ENCODE results near the gene TMEM229B.

TMEM229B gene

GRCh38 chr14:67435603-67436002 lies 52.9 kb downstream of the TMEM229B start:
- TF ChIP-seq TAF1 (IDR thresholded peaks at IDR 0.05; ENCODE audit: low read depth, low read length) (no peak), POLR2AphosphoS5 (IDR thresholded peaks at IDR 0.05; ENCODE audit: low read depth, low read length) (no peak), POU2F2 (IDR thresholded peaks at IDR 0.05; ENCODE audit: low read depth, low read length) (no peak), POLR2A (IDR thresholded peaks at IDR 0.05; ENCODE audit: low read depth, low read length) (no peak), PAX5 (IDR thresholded peaks at IDR 0.05; ENCODE audit: insufficient read depth, low read length, severe bottlenecking) (no peak), SPI1 (IDR thresholded peaks at IDR 0.05; ENCODE audit: low read depth, low read length) (no peak)
- no peak for DNase-seq (ENCODE audit: insufficient read length, low spot score)
- FAIRE-seq: no peak

GRCh38 chr14:67432050-67432564 lies 56.4 kb downstream of the TMEM229B start:
- TF ChIP-seq SPI1 (IDR thresholded peaks at IDR 0.05; ENCODE audit: low read depth, low read length) (no peak), PAX5 (IDR thresholded peaks at IDR 0.05; ENCODE audit: insufficient read depth, low read length, severe bottlenecking) (no peak), POLR2AphosphoS5 (IDR thresholded peaks at IDR 0.05; ENCODE audit: low read depth, low read length) (no peak), POLR2A (IDR thresholded peaks at IDR 0.05; ENCODE audit: low read depth, low read length) (no peak), POU2F2 (IDR thresholded peaks at IDR 0.05; ENCODE audit: low read depth, low read length) (no peak), TAF1 (IDR thresholded peaks at IDR 0.05; ENCODE audit: low read depth, low read length) (no peak)
- DNase-seq (ENCODE audit: insufficient read length, low spot score): no peak
- no peak for FAIRE-seq

GRCh38 chr14:67429510-67430205 lies 58.9 kb downstream of the TMEM229B start:
- no peak for DNase-seq (ENCODE audit: insufficient read length, low spot score)
- FAIRE-seq: no peak

GRCh38 chr14:67428501-67429031 lies 60.0 kb downstream of the TMEM229B start:
- FAIRE-seq: no peak
- TF ChIP-seq POLR2A (IDR thresholded peaks at IDR 0.05; ENCODE audit: low read depth, low read length) (no peak), POU2F2 (IDR thresholded peaks at IDR 0.05; ENCODE audit: low read depth, low read length) (no peak), POLR2AphosphoS5 (IDR thresholded peaks at IDR 0.05; ENCODE audit: low read depth, low read length) (no peak), PAX5 (IDR thresholded peaks at IDR 0.05; ENCODE audit: insufficient read depth, low read length, severe bottlenecking) (no peak), SPI1 (IDR thresholded peaks at IDR 0.05; ENCODE audit: low read depth, low read length) (no peak), TAF1 (IDR thresholded peaks at IDR 0.05; ENCODE audit: low read depth, low read length) (no peak)
- no peak for DNase-seq (ENCODE audit: insufficient read length, low spot score)

More at GRCh38 chr14:67429510-67430205, 58.9 kb downstream of the TMEM229B start:
- no peak for TF ChIP-seq SPI1 (IDR thresholded peaks at IDR 0.05; ENCODE audit: low read depth, low read length)
- TF ChIP-seq PAX5 (IDR thresholded peaks at IDR 0.05; ENCODE audit: insufficient read depth, low read length, severe bottlenecking): no peak
- no peak for TF ChIP-seq POLR2A (IDR thresholded peaks at IDR 0.05; ENCODE audit: low read depth, low read length)
- no peak for TF ChIP-seq POLR2AphosphoS5 (IDR thresholded peaks at IDR 0.05; ENCODE audit: low read depth, low read length)
- no peak for TF ChIP-seq TAF1 (IDR thresholded peaks at IDR 0.05; ENCODE audit: low read depth, low read length)
- no peak for TF ChIP-seq POU2F2 (IDR thresholded peaks at IDR 0.05; ENCODE audit: low read depth, low read length)

- FAIRE-seq: peak; percentile 51
Measured at GRCh38 chr14:67426983-67427606, 61.4 kb downstream of the TMEM229B start.

GRCh38 chr14:67426161-67426560 lies 62.4 kb downstream of the TMEM229B start:
- DNase-seq (ENCODE audit: insufficient read length, low spot score) (no peak), FAIRE-seq (no peak)
- TF ChIP-seq SPI1 (IDR thresholded peaks at IDR 0.05; ENCODE audit: low read depth, low read length) (no peak), POU2F2 (IDR thresholded peaks at IDR 0.05; ENCODE audit: low read depth, low read length) (no peak), TAF1 (IDR thresholded peaks at IDR 0.05; ENCODE audit: low read depth, low read length) (no peak), POLR2AphosphoS5 (IDR thresholded peaks at IDR 0.05; ENCODE audit: low read depth, low read length) (no peak), PAX5 (IDR thresholded peaks at IDR 0.05; ENCODE audit: insufficient read depth, low read length, severe bottlenecking) (no peak), POLR2A (IDR thresholded peaks at IDR 0.05; ENCODE audit: low read depth, low read length) (no peak)

More at GRCh38 chr14:67426983-67427606, 61.4 kb downstream of the TMEM229B start:
- TF ChIP-seq POLR2A (IDR thresholded peaks at IDR 0.05; ENCODE audit: low read depth, low read length): no peak
- TF ChIP-seq SPI1 (IDR thresholded peaks at IDR 0.05; ENCODE audit: low read depth, low read length): no peak
- TF ChIP-seq POLR2AphosphoS5 (IDR thresholded peaks at IDR 0.05; ENCODE audit: low read depth, low read length): no peak
- no peak for TF ChIP-seq PAX5 (IDR thresholded peaks at IDR 0.05; ENCODE audit: insufficient read depth, low read length, severe bottlenecking)
- TF ChIP-seq TAF1 (IDR thresholded peaks at IDR 0.05; ENCODE audit: low read depth, low read length): no peak
- no peak for TF ChIP-seq POU2F2 (IDR thresholded peaks at IDR 0.05; ENCODE audit: low read depth, low read length)
- DNase-seq (ENCODE audit: insufficient read length, low spot score): peak; percentile 79

- TF ChIP-seq PAX5 (IDR thresholded peaks at IDR 0.05; ENCODE audit: insufficient read depth, low read length, severe bottlenecking): no peak
- no peak for TF ChIP-seq POLR2A (IDR thresholded peaks at IDR 0.05; ENCODE audit: low read depth, low read length)
- no peak for TF ChIP-seq POU2F2 (IDR thresholded peaks at IDR 0.05; ENCODE audit: low read depth, low read length)
- TF ChIP-seq POLR2AphosphoS5 (IDR thresholded peaks at IDR 0.05; ENCODE audit: low read depth, low read length): no peak
- no peak for TF ChIP-seq TAF1 (IDR thresholded peaks at IDR 0.05; ENCODE audit: low read depth, low read length)
- no peak for TF ChIP-seq SPI1 (IDR thresholded peaks at IDR 0.05; ENCODE audit: low read depth, low read length)
- FAIRE-seq: no peak
- DNase-seq (ENCODE audit: insufficient read length, low spot score): no peak
Measured at GRCh38 chr14:67425608-67426007, 62.9 kb downstream of the TMEM229B start.

- DNase-seq (ENCODE audit: insufficient read length, low spot score): no peak
- TF ChIP-seq PAX5 (IDR thresholded peaks at IDR 0.05; ENCODE audit: insufficient read depth, low read length, severe bottlenecking) (no peak), POU2F2 (IDR thresholded peaks at IDR 0.05; ENCODE audit: low read depth, low read length) (no peak), POLR2AphosphoS5 (IDR thresholded peaks at IDR 0.05; ENCODE audit: low read depth, low read length) (no peak), TAF1 (IDR thresholded peaks at IDR 0.05; ENCODE audit: low read depth, low read length) (no peak), POLR2A (IDR thresholded peaks at IDR 0.05; ENCODE audit: low read depth, low read length) (no peak), SPI1 (IDR thresholded peaks at IDR 0.05; ENCODE audit: low read depth, low read length) (no peak)
- FAIRE-seq: no peak
Measured at GRCh38 chr14:67424539-67424938, 64.0 kb downstream of the TMEM229B start.

- DNase-seq (ENCODE audit: insufficient read length, low spot score) (no peak), FAIRE-seq (no peak)
- TF ChIP-seq SPI1 (IDR thresholded peaks at IDR 0.05; ENCODE audit: low read depth, low read length): peak; percentile 72
- TF ChIP-seq POLR2AphosphoS5 (IDR thresholded peaks at IDR 0.05; ENCODE audit: low read depth, low read length): no peak
Measured at GRCh38 chr14:67423424-67423823, 65.1 kb downstream of the TMEM229B start.
